Measurements from ENCODE around the gene MAN1C1.

- TF ChIP-seq CTCF (IDR thresholded peaks at IDR 0.05) (no peak), FOXJ3 (CRISPR knock-in tag; IDR thresholded peaks at IDR 0.05) (no peak), EZH2phosphoT487 (IDR thresholded peaks at IDR 0.05; ENCODE audit: borderline replicate concordance, low read depth) (no peak), MAX (IDR thresholded peaks at IDR 0.05; ENCODE audit: low read depth) (no peak), SMC3 (IDR thresholded peaks at IDR 0.05; ENCODE audit: low read depth, low read length) (no peak), RCOR1 (IDR thresholded peaks at IDR 0.05; ENCODE audit: low read length) (no peak), REST (IDR thresholded peaks at IDR 0.05; ENCODE audit: low read depth, low read length) (no peak), NRF1 (IDR thresholded peaks at IDR 0.05; ENCODE audit: low read depth, low read length) (no peak), TAF1 (IDR thresholded peaks at IDR 0.05; ENCODE audit: borderline replicate concordance, low read depth, low read length) (no peak), TEAD4 (IDR thresholded peaks at IDR 0.05; ENCODE audit: borderline replicate concordance, insufficient read depth) (no peak), USF2 (IDR thresholded peaks at IDR 0.05; ENCODE audit: borderline replicate concordance, low read depth, low read length) (no peak), FOSL2 (IDR thresholded peaks at IDR 0.05; ENCODE audit: borderline replicate concordance, low read depth) (no peak)
Observed at GRCh38 chr1:25740071-25740470, 123.5 kb downstream of the MAN1C1 start.
